MM.1S (cell line): ENCODE results near the gene NOS3.

Source experiments
- DNase-seq: peaks from one replicate; pipeline ENCODE4 v3.0.0-alpha.2; 2015
- H2AFZ ChIP-seq: fragments of 300-600 bp; sonication (generic); 2 replicates; pipeline ENCODE4 v1.6.0; 2016; ENCODE audit warnings: antibody characterized with exemption, low read length
- H3F3A ChIP-seq: fragments of 300-600 bp; sonication (generic); 2 replicates; pipeline ENCODE4 v1.6.1; 2016; ENCODE audit warnings: mild to moderate bottlenecking, antibody characterized with exemption, low read length, moderate library complexity, mixed read lengths; ENCODE audit not compliant: insufficient read depth
- H3K27ac ChIP-seq: fragments of 300-600 bp; sonication (generic); 2 replicates; pipeline ENCODE4 v1.5.1; 2016; ENCODE audit warnings: mild to moderate bottlenecking, low read length
- H3K27me3 ChIP-seq: fragments of 300-600 bp; sonication (generic); replicated peaks from 2 replicates; pipeline ENCODE4 v1.6.0; 2016; ENCODE audit warnings: low read length; ENCODE audit not compliant: insufficient read depth
- H3K36me3 ChIP-seq: fragments of 300-600 bp; sonication (generic); replicated peaks from 2 replicates; pipeline ENCODE4 v1.6.1; 2016; ENCODE audit warnings: mild to moderate bottlenecking, low read length, mixed read lengths; ENCODE audit not compliant: insufficient read depth
- H3K4me1 ChIP-seq: fragments of 300-600 bp; sonication (generic); 2 replicates; pipeline ENCODE4 v1.6.1; 2016; ENCODE audit warnings: low read length, mixed read lengths
- H3K4me2 ChIP-seq: fragments of 300-600 bp; sonication (generic); 2 replicates; pipeline ENCODE4 v1.6.0; 2016; ENCODE audit warnings: low read depth, low read length
- H3K4me3 ChIP-seq: fragments of 300-600 bp; sonication (generic); 2 replicates; pipeline ENCODE4 v1.5.1; 2016; ENCODE audit warnings: low read length, mixed read lengths
- H3K79me2 ChIP-seq: fragments of 300-600 bp; sonication (generic); 2 replicates; pipeline ENCODE4 v1.6.1; 2016; ENCODE audit warnings: mixed run types, low read length, mixed read lengths
- H3K9ac ChIP-seq: fragments of 300-600 bp; sonication (generic); 2 replicates; pipeline ENCODE4 v1.6.1; 2016; ENCODE audit warnings: low read length, mixed read lengths
- H3K9me2 ChIP-seq: fragments of 300-600 bp; sonication (generic); replicated peaks from 2 replicates; pipeline ENCODE4 v1.6.1; 2016; ENCODE audit warnings: mild to moderate bottlenecking, low read length, mixed read lengths; ENCODE audit not compliant: insufficient read depth
- H3K9me3 ChIP-seq: fragments of 300-600 bp; sonication (generic); replicated peaks from 2 replicates; pipeline ENCODE4 v1.6.1; 2016; ENCODE audit warnings: mild to moderate bottlenecking, low read length, mixed read lengths; ENCODE audit not compliant: insufficient read depth
- H4K20me1 ChIP-seq: fragments of 300-600 bp; sonication (generic); 2 replicates; pipeline ENCODE4 v1.6.1; 2016; ENCODE audit warnings: mild to moderate bottlenecking, low read length, moderate library complexity, mixed read lengths; ENCODE audit not compliant: insufficient read depth
- CTCF ChIP-seq: fragments of 300-600 bp; sonication (generic); IDR thresholded peaks from 2 replicates; pipeline ENCODE4 v1.5.1; 2016; ENCODE audit warnings: antibody characterized with exemption, low read length, mixed read lengths
- EZH2 ChIP-seq: fragments of 300-600 bp; sonication (generic); optimal IDR thresholded peaks from 2 replicates; pipeline ENCODE3; 2017; ENCODE audit warnings: low read depth, mild to moderate bottlenecking, antibody characterized with exemption, low read length, mixed read lengths
- EZH2phosphoT487 ChIP-seq: fragments of 300-600 bp; sonication (generic); IDR thresholded peaks from 2 replicates; pipeline ENCODE4 v1.6.1; 2018; ENCODE audit warnings: antibody characterized with exemption, low read length

The NOS3 gene

GRCh38 chr7:151056666-151057505 is 66.1 kb downstream of the NOS3 start:
- H2AFZ ChIP-seq: peak overlapping the region; percentile 96
- H3F3A ChIP-seq: peaks cover 12% of the 10 kb centered on the region
- H4K20me1 ChIP-seq: no peaks in the 10 kb centered on the region
- no peaks in the 10 kb centered on the region for H3K9me2 ChIP-seq
- H3K4me3 ChIP-seq: peak overlapping the region; percentile 87
- no peaks in the 10 kb centered on the region for H3K36me3 ChIP-seq
- peak overlapping the region; percentile 50; the same call in 1 of the 2 replicates for H3K9ac ChIP-seq
- H3K27me3 ChIP-seq: no peaks in the 10 kb centered on the region
- DNase-seq: no peak
- H3K79me2 ChIP-seq: peaks cover 26% of the 10 kb centered on the region
- H3K9me3 ChIP-seq: no peaks in the 10 kb centered on the region
- peaks cover 6% of the 10 kb centered on the region for H3K4me1 ChIP-seq
- H3K4me2 ChIP-seq: peak overlapping the region; percentile 98
- TF ChIP-seq EZH2 (no peak), EZH2phosphoT487 (no peak)
- no peak overlapping the region for H3K27ac ChIP-seq

GRCh38 chr7:151057506-151057988 is 66.7 kb downstream of the NOS3 start, which contains the start of gene CDK5:
CDK5 (minus strand) TSS chr7:151057897; CDS start chr7:151057848, 49 bp downstream.
- H3K9ac ChIP-seq: peak within 1 kb of the TSS; percentile 66
- no peak for DNase-seq
- no peaks in the 10 kb centered on the region for H3K9me2 ChIP-seq
- no peaks in the 10 kb centered on the region for H4K20me1 ChIP-seq
- no peak for TF ChIP-seq CTCF
- H3K4me1 ChIP-seq: peaks cover 6% of the 10 kb centered on the region
- H3K36me3 ChIP-seq: no peaks in the 10 kb centered on the region
- H3F3A ChIP-seq: peaks cover 12% of the 10 kb centered on the region
- H3K79me2 ChIP-seq: peaks cover 32% of the 10 kb centered on the region
- H3K27me3 ChIP-seq: no peaks in the 10 kb centered on the region
- H3K27ac ChIP-seq: peak within 1 kb of the TSS; percentile 65; the same call in 1 of the 2 replicates
- H2AFZ ChIP-seq: peak within 1 kb of the TSS; percentile 96
- no peaks in the 10 kb centered on the region for H3K9me3 ChIP-seq
- H3K4me2 ChIP-seq: peak within 1 kb of the TSS; percentile 98
- H3K4me3 ChIP-seq: peak within 1 kb of the TSS; percentile 87

GRCh38 chr7:151057989-151058780 is 67.4 kb downstream of the NOS3 start:
- peak overlapping the region; percentile 98 for H3K4me2 ChIP-seq
- H3K36me3 ChIP-seq: no peaks in the 10 kb centered on the region
- peak overlapping the region; percentile 90 for H2AFZ ChIP-seq
- no peaks in the 10 kb centered on the region for H4K20me1 ChIP-seq
- no peak for TF ChIP-seq EZH2phosphoT487
- TF ChIP-seq EZH2: no peak
- TF ChIP-seq CTCF: no peak
- peak overlapping the region; percentile 87 for H3K4me3 ChIP-seq
- peaks cover 6% of the 10 kb centered on the region for H3K4me1 ChIP-seq
- no peaks in the 10 kb centered on the region for H3K27me3 ChIP-seq
- peaks cover 12% of the 10 kb centered on the region for H3F3A ChIP-seq
- peak overlapping the region; percentile 66 for H3K9ac ChIP-seq
- no peaks in the 10 kb centered on the region for H3K9me3 ChIP-seq
- peaks cover 36% of the 10 kb centered on the region for H3K79me2 ChIP-seq
- DNase-seq: peak; percentile 100
- H3K9me2 ChIP-seq: no peaks in the 10 kb centered on the region
- peak overlapping the region; percentile 65; the same call in 1 of the 2 replicates for H3K27ac ChIP-seq
